Thyroid gland (tissue), 4 donors: ENCODE data around the gene FAM43A.

Source experiments
- POLR2A ChIP-seq, 2 donors: fragments of 450-650 bp; IDR thresholded peaks; one replicate each; pipeline ENCODE4 v1.6.1; 2017; ENCODE audit warnings: antibody characterized with exemption in 2 of 2, mild to moderate bottlenecking in 2 of 2, moderate library complexity in 1 of 2
- TF ChIP-seq, protein P1 (sequence below), 6 experiments: fragments of 200-600 bp in 3 of 6; fragments of 450-650 bp in 3 of 6; sonication (generic) in 3 of 6; IDR thresholded peaks; one replicate each; pipeline ENCODE4 v1.5.1; 2016 to 2019; ENCODE audit warnings: antibody characterized with exemption in 6 of 6, mild to moderate bottlenecking in 2 of 6, inconsistent platforms in 1 of 6, moderate library complexity in 1 of 6

DNA sequence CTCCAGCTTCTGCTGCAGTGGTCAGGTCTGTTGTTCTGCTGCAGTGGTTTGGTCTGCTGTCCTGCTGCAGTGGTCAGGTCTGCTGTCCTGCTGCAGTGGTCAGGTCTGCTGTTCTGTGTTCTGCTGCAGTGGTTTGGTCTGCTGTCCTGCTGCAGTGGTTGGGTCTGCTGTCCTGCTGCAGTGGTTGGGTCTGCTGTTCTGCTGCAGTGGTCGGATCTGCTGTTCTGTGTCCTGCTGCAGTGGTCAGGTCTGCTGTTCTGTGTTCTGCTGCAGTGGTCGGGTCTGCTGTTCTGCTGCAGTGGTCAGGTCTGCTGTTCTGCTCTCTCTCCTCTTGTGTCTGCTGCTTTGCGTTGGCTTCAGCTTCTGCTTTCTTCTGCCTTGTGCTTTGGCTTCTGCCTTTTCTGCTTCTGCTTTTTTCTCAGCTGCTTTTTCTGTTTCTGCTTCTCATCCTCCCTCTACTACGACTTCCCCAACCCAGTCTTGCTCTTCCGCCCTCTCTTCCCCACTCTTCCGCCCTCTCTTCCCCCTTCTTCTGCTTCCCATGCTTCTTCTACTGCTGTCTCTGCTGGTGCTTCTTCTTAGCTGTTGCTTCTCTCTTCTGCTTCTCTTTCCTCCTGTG, 50.7 kb downstream of the FAM43A start:
- TF ChIP-seq, protein P1, sequence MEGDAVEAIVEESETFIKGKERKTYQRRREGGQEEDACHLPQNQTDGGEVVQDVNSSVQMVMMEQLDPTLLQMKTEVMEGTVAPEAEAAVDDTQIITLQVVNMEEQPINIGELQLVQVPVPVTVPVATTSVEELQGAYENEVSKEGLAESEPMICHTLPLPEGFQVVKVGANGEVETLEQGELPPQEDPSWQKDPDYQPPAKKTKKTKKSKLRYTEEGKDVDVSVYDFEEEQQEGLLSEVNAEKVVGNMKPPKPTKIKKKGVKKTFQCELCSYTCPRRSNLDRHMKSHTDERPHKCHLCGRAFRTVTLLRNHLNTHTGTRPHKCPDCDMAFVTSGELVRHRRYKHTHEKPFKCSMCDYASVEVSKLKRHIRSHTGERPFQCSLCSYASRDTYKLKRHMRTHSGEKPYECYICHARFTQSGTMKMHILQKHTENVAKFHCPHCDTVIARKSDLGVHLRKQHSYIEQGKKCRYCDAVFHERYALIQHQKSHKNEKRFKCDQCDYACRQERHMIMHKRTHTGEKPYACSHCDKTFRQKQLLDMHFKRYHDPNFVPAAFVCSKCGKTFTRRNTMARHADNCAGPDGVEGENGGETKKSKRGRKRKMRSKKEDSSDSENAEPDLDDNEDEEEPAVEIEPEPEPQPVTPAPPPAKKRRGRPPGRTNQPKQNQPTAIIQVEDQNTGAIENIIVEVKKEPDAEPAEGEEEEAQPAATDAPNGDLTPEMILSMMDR (IDR thresholded peaks at IDR 0.05) = no peak
- no peak for TF ChIP-seq POLR2A (IDR thresholded peaks at IDR 0.05)
